Neural progenitor cell (in vitro differentiated cells): ENCODE results near the gene CHRNG.

Experiments
- EZH2 ChIP-seq: fragments of 200-600 bp; sonication (generic); IDR thresholded peaks from 2 replicates; pipeline ENCODE4 v1.6.1; 2017; ENCODE audit warnings: antibody characterized with exemption, mild to moderate bottlenecking, moderate library complexity
- EZH2phosphoT487 ChIP-seq: fragments of 200-600 bp; sonication (generic); IDR thresholded peaks from 2 replicates; pipeline ENCODE4 v1.6.1; 2017; ENCODE audit warnings: antibody characterized with exemption
- TF ChIP-seq, protein P1 (sequence below): fragments of 200-600 bp; sonication (generic); IDR thresholded peaks from 2 replicates; pipeline ENCODE4 v1.5.1; 2017; ENCODE audit warnings: antibody characterized with exemption, mild to moderate bottlenecking

GRCh38 chr2:232551250-232551638 lies 11.8 kb downstream of the CHRNG start:
- TF ChIP-seq, protein P1, sequence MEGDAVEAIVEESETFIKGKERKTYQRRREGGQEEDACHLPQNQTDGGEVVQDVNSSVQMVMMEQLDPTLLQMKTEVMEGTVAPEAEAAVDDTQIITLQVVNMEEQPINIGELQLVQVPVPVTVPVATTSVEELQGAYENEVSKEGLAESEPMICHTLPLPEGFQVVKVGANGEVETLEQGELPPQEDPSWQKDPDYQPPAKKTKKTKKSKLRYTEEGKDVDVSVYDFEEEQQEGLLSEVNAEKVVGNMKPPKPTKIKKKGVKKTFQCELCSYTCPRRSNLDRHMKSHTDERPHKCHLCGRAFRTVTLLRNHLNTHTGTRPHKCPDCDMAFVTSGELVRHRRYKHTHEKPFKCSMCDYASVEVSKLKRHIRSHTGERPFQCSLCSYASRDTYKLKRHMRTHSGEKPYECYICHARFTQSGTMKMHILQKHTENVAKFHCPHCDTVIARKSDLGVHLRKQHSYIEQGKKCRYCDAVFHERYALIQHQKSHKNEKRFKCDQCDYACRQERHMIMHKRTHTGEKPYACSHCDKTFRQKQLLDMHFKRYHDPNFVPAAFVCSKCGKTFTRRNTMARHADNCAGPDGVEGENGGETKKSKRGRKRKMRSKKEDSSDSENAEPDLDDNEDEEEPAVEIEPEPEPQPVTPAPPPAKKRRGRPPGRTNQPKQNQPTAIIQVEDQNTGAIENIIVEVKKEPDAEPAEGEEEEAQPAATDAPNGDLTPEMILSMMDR = no peak
- TF ChIP-seq EZH2 = no peak
- TF ChIP-seq EZH2phosphoT487 = no peak
